GM12878 (cell line): ENCODE results near the gene LRP5. TPM values are rescaled to one million over a fixed set of nuclear protein-coding genes. Genes with fewer than 3 reads are reported as not detected.
A peak's percentile ranks its signal among the peaks of the same experiment; 100 is the strongest.

Experiments used
- ATAC-seq: fragments of 200-7000 bp; cut with Tn5 transposase; 3 replicates; pipeline ENCODE4 v1.9.1; 2020; ENCODE audit warnings: mild to moderate bottlenecking, moderate library complexity
- BruUV-seq: library from RNA; stranded (reverse); fragments of 400-500 nt; replicated peaks from 2 replicates; lab custom pipeline; 2021; lab: Mats Ljungman, UMichigan
- CTCF ChIA-PET: fragments of 300-600 bp; sonication (Branson Sonifier 250); formaldehyde crosslinking; extraction: SDS; loops from one replicate; lab custom pipeline; 2021; ENCODE audit warnings: inconsistent platforms; lab: Yijun Ruan, JAX
- POLR2A ChIA-PET: fragments of 350-600 bp; formaldehyde crosslinking; extraction: SDS; loops from one replicate; lab custom pipeline; 2021; ENCODE audit warnings: inconsistent platforms; lab: Charles Lee
- RAD21 ChIA-PET: fragments of 300-600 bp; sonication (Branson Sonifier 250); formaldehyde crosslinking; loops from one replicate; lab custom pipeline; 2023; ENCODE audit warnings: antibody characterized with exemption; ENCODE audit not compliant: unreplicated experiment; lab: Charles Lee
- SMC1A ChIA-PET: fragments of 300-600 bp; sonication (Branson Sonifier 250); formaldehyde crosslinking; loops from one replicate; lab custom pipeline; 2023; ENCODE audit not compliant: unreplicated experiment, uncharacterized antibody; lab: Charles Lee
- DNase-seq: peaks from one replicate; pipeline ENCODE4 v3.0.0-alpha.2; 2011; ENCODE audit warnings: low read depth, low spot score
- FAIRE-seq: peaks from 3 replicates; lab custom pipeline; 2011; peaks lifted over from hg19 to GRCh38; lab: Jason Lieb, UNC
- H2AFZ ChIP-seq: 2 replicates; pipeline ENCODE4 v1.6.0; 2011; ENCODE audit warnings: low read depth, low read length, control low read depth; ENCODE audit not compliant: control insufficient read depth
- H3K27ac ChIP-seq: 2 replicates; pipeline ENCODE4 v1.5.1; 2011; ENCODE audit warnings: control low read depth; ENCODE audit not compliant: control insufficient read depth, insufficient read depth
- H3K27me3 ChIP-seq, 2 experiments: replicated peaks in 1 of 2; 2 replicates each; pipeline versions ENCODE4 v1.6.0 to v1.6.1; 2011; ENCODE audit warnings: low read length in 1 of 2; ENCODE audit not compliant: control insufficient read depth in 2 of 2, insufficient read depth in 2 of 2
- H3K36me3 ChIP-seq, 2 experiments: 2 replicates each; pipeline ENCODE4 v1.5.1; 2011; ENCODE audit warnings: low read length in 1 of 2; ENCODE audit not compliant: control insufficient read depth in 2 of 2, insufficient read depth in 2 of 2
- H3K4me1 ChIP-seq: 2 replicates; pipeline ENCODE4 v1.6.1; 2011; ENCODE audit warnings: mild to moderate bottlenecking, low read length, moderate library complexity, mixed read lengths; ENCODE audit not compliant: control insufficient read depth, insufficient read depth
- H3K4me2 ChIP-seq: 2 replicates; pipeline ENCODE4 v1.6.0; 2011; ENCODE audit warnings: control low read depth; ENCODE audit not compliant: control insufficient read depth, insufficient read depth
- H3K4me3 ChIP-seq: fragments of 200-600 bp; sonication (generic); 2 replicates; pipeline ENCODE4 v1.5.1; 2016
- H3K79me2 ChIP-seq: 2 replicates; pipeline ENCODE4 v1.6.0; 2011; ENCODE audit warnings: low read length; ENCODE audit not compliant: control insufficient read depth, insufficient read depth
- H3K9ac ChIP-seq: 2 replicates; pipeline ENCODE4 v1.8.0; 2011; ENCODE audit warnings: low read length, control low read depth, mixed read lengths; ENCODE audit not compliant: control insufficient read depth, insufficient read depth
- H3K9me3 ChIP-seq: replicated peaks from 3 replicates; pipeline ENCODE4 v1.5.1; 2011; ENCODE audit warnings: mild to moderate bottlenecking, low read length; ENCODE audit not compliant: control insufficient read depth, insufficient read depth
- H4K20me1 ChIP-seq: 2 replicates; pipeline ENCODE4 v1.6.0; 2011; ENCODE audit not compliant: control insufficient read depth, insufficient read depth
- DPF2 ChIP-seq: fragments of 450-650 bp; IDR thresholded peaks from 2 replicates; pipeline ENCODE4 v1.6.1; 2017; ENCODE audit warnings: mild to moderate bottlenecking
- EP300 ChIP-seq, 2 experiments: fragments of 150-350 bp in 1 of 2; IDR thresholded peaks; 2 replicates each; pipeline ENCODE4 v1.6.1; 2011 to 2012; ENCODE audit warnings: low read depth in 2 of 2, low read length in 2 of 2, borderline replicate concordance in 1 of 2, improper control_type of control experiment in 1 of 2, inconsistent platforms in 1 of 2; ENCODE audit not compliant: control insufficient read depth in 1 of 2
- ESRRA ChIP-seq: IDR thresholded peaks from 2 replicates; pipeline ENCODE4 v1.6.1; 2012; ENCODE audit warnings: mild to moderate bottlenecking, low read length, improper control_type of control experiment
- IKZF2 ChIP-seq, 2 experiments: fragments of 450-650 bp; IDR thresholded peaks; 2 replicates each; pipeline ENCODE4 v1.6.1; 2017; ENCODE audit warnings: mild to moderate bottlenecking in 2 of 2, moderate library complexity in 2 of 2
- NR2C1 ChIP-seq: fragments of 450-650 bp; IDR thresholded peaks from 2 replicates; pipeline ENCODE4 v1.6.1; 2017; ENCODE audit warnings: antibody characterized with exemption, mild to moderate bottlenecking, moderate library complexity
- STAT1 ChIP-seq: fragments of 450-650 bp; conservative IDR thresholded peaks from 2 replicates; pipeline ENCODE4 v1.6.1; 2014; ENCODE audit warnings: antibody characterized with exemption, mild to moderate bottlenecking
- ZNF622 ChIP-seq: fragments of 450-650 bp; IDR thresholded peaks from 2 replicates; pipeline ENCODE4 v1.6.1; 2017; ENCODE audit warnings: mild to moderate bottlenecking, inconsistent platforms
- WGBS: methylation state at CpG from one replicate; pipeline ENCODE4 v1.1.6; 2016; ENCODE audit warnings: low lambda C conversion rate; ENCODE audit not compliant: insufficient replicate concordance, insufficient coverage; ENCODE audit errors: missing lambda C conversion rate; 5-methylcytosine and 5-hydroxymethylcytosine counted together
- in situ Hi-C: fragments of 300-500 bp; cut with MboI; formaldehyde crosslinking; loops from 9 replicates; pipeline ENCODE4 v1.14.3; 2018; ENCODE audit warnings: mixed read lengths
- intact Hi-C: fragments of 100-400 bp; cut with micrococcal nuclease; formaldehyde crosslinking; loops from one replicate; pipeline ENCODE4 v1.14.2; 2022; ENCODE audit not compliant: unreplicated experiment
- polyA plus RNA-seq, 11 experiments: library from polyadenylated mRNA; depleted of rRNA in 4 of 11; unstranded in 6 of 11; stranded (reverse) in 5 of 11; fragments of >200 nt; fragmentation: Nextera tagmentation in 4 of 11; fragmentation: Illumina TruSeq in 1 of 11; extraction: Ambion mirVana in 4 of 11; extraction: Trizol in 1 of 11; gene quantifications; 1 replicate in 1 of 11; 2 replicates in 10 of 11; pipeline versions ENCODE4 v1.2.1 to v1.2.3, GENCODE V29; 2011 to 2016; ENCODE audit warnings: inconsistent platforms in 2 of 11, missing spikeins in 2 of 11, low read depth in 1 of 11
- total RNA-seq, 4 experiments: library from RNA; depleted of rRNA in 3 of 4; stranded (reverse); fragments of >200 nt in 3 of 4; fragmentation: Illumina TruSeq in 1 of 4; extraction: Trizol in 1 of 4; gene quantifications; 2 replicates each; pipeline versions ENCODE4 v1.2.1 to v1.2.3, GENCODE V29; 2013 to 2021
- TF ChIP-seq, protein P1 (sequence below): IDR thresholded peaks from 2 replicates; pipeline ENCODE4 v1.6.1; 2012; ENCODE audit warnings: improper control_type of control experiment, low read depth, low read length; ENCODE audit not compliant: insufficient replicate concordance

LRP5 gene
- total and polyA plus RNA-seq, 10 of the 15 experiments (the other 5 are each of a cell fraction or from before 2014, with no cell fraction given): 0.37 to 34.0 (median 6.6) TPM

DNA sequence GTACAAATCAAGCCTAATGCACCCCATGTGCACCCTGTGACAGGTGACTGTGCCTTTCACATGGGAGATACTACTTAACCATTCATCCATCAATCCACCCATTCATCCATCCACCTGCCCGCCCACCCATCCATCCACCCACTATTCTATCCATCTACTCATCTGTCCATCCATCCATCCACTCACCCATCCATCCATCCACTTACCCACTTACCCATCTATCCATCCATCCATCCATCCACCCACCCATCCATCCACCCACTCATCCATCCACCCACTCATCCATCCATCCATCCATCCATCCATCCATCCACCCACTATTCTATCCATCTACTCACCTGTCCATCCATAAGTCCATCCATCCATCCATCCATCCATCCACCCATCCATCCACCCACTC, 48.1 kb upstream of the LRP5 start:
- in situ Hi-C loops: no loop called here
- POLR2A ChIA-PET: no interaction called here
- TF ChIP-seq ZNF622: no peak
- TF ChIP-seq, all 136 proteins: peak for 0
- H3K9ac ChIP-seq: no peak overlapping the region
- no peak for DNase-seq
- 80% methylated on average over 1 of the region's 1 CpG for WGBS
- H3K27me3 ChIP-seq: no peaks in the 10 kb centered on the region
- intact Hi-C loops: no loop called here
- no peak overlapping the region for H3K4me2 ChIP-seq
- RAD21 ChIA-PET: interaction anchor here (3.8 kb wide), 1 partner anchor 34 kb away, joined by 19 read pairs; no protein-coding TSS in a partner anchor
- no TSS peak for BruUV-seq
- H3K79me2 ChIP-seq: peaks cover 32% of the 10 kb centered on the region
- H3K27ac ChIP-seq: no peak overlapping the region
- FAIRE-seq: no peak
- H3K36me3 ChIP-seq: peaks cover 18 to 34% of the 10 kb centered on the region in 2 experiments; a peak in 3 of 4 replicates
- H2AFZ ChIP-seq: no peak overlapping the region
- no peak for ATAC-seq
- CTCF ChIA-PET: interaction anchor here (14.0 kb wide), 1 partner anchor 33 kb away, joined by 365 read pairs; no protein-coding TSS in a partner anchor
- peaks cover 28% of the 10 kb centered on the region for H3K4me1 ChIP-seq
- SMC1A ChIA-PET: no interaction called here
- no peak overlapping the region for H3K4me3 ChIP-seq
- H3K9me3 ChIP-seq: no peaks in the 10 kb centered on the region
- no peaks in the 10 kb centered on the region for H4K20me1 ChIP-seq

GRCh38 chr11:68264741-68265540, 47.5 kb upstream of the LRP5 start:
- intact Hi-C loops (loop anchor here (5.0 kb wide), 1 partner anchor 197 kb away; the partner anchor contains the start of gene PPP6R3), in situ Hi-C loops (no loop called here)
- Histone ChIP-seq H4K20me1 (no peaks in the 10 kb centered on the region), H3K9ac (no peak overlapping the region), H3K9me3 (no peaks in the 10 kb centered on the region), H3K4me1 (peaks cover 33% of the 10 kb centered on the region), H3K4me2 (peak overlapping the region; percentile 21), H3K27me3 (no peaks in the 10 kb centered on the region), H3K36me3 (peaks cover 18 to 34% of the 10 kb centered on the region in 2 experiments; a peak in 3 of 4 replicates), H3K4me3 (no peak overlapping the region; the same call in 1 of the 2 replicates), H3K79me2 (peaks cover 39% of the 10 kb centered on the region), H2AFZ (no peak overlapping the region), H3K27ac (peak overlapping the region; percentile 93)
- ChIA-PET RAD21 (interaction anchor here (1.3 to 3.8 kb wide), 3 partner anchors 7 to 106 kb away, joined by 3 to 24 read pairs (median 19); no protein-coding TSS in a partner anchor), CTCF (interaction anchor here (1.3 to 14.0 kb wide), 3 partner anchors 8 to 54 kb away, joined by 5 to 365 read pairs (median 30); no protein-coding TSS in a partner anchor), SMC1A (interaction anchor here (1.6 to 9.9 kb wide), 6 partner anchors 7 to 33 kb away, joined by 5 to 102 read pairs (median 10); no protein-coding TSS in a partner anchor), POLR2A (interaction anchor here (1.4 to 2.1 kb wide), 4 partner anchors 7 to 33 kb away, joined by 4 to 13 read pairs (median 6); no protein-coding TSS in a partner anchor)
- FAIRE-seq: no peak
- BruUV-seq: no TSS peak
- 90% methylated on average over 13 of the region's 13 CpGs for WGBS
- DNase-seq: no peak
- no peak for ATAC-seq
- TF ChIP-seq EP300 (IDR thresholded peaks at IDR 0.05; ENCODE audit: borderline replicate concordance in 1 of 2, control insufficient read depth in 1 of 2, low read depth in 2 of 2, low read length in 2 of 2) (no peak), ESRRA (no peak), IKZF2 (IDR thresholded peaks at IDR 0.05) (no peak), ZNF622 (no peak), STAT1 (no peak), DPF2 (no peak), NR2C1 (no peak)
- TF ChIP-seq, protein P1, sequence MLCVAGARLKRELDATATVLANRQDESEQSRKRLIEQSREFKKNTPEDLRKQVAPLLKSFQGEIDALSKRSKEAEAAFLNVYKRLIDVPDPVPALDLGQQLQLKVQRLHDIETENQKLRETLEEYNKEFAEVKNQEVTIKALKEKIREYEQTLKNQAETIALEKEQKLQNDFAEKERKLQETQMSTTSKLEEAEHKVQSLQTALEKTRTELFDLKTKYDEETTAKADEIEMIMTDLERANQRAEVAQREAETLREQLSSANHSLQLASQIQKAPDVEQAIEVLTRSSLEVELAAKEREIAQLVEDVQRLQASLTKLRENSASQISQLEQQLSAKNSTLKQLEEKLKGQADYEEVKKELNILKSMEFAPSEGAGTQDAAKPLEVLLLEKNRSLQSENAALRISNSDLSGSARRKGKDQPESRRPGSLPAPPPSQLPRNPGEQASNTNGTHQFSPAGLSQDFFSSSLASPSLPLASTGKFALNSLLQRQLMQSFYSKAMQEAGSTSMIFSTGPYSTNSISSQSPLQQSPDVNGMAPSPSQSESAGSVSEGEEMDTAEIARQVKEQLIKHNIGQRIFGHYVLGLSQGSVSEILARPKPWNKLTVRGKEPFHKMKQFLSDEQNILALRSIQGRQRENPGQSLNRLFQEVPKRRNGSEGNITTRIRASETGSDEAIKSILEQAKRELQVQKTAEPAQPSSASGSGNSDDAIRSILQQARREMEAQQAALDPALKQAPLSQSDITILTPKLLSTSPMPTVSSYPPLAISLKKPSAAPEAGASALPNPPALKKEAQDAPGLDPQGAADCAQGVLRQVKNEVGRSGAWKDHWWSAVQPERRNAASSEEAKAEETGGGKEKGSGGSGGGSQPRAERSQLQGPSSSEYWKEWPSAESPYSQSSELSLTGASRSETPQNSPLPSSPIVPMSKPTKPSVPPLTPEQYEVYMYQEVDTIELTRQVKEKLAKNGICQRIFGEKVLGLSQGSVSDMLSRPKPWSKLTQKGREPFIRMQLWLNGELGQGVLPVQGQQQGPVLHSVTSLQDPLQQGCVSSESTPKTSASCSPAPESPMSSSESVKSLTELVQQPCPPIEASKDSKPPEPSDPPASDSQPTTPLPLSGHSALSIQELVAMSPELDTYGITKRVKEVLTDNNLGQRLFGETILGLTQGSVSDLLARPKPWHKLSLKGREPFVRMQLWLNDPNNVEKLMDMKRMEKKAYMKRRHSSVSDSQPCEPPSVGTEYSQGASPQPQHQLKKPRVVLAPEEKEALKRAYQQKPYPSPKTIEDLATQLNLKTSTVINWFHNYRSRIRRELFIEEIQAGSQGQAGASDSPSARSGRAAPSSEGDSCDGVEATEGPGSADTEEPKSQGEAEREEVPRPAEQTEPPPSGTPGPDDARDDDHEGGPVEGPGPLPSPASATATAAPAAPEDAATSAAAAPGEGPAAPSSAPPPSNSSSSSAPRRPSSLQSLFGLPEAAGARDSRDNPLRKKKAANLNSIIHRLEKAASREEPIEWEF: no peak
